ENCODE results near the gene TMEM120A.

The TMEM120A gene

GRCh38 chr7:75957021-75957736, 37.2 kb downstream of the TMEM120A start:
- TF ChIP-seq CTCF (IDR thresholded peaks at IDR 0.05; ENCODE audit: low read depth, low read length, missing control alignments) = no peak
- no peak for DNase-seq (ENCODE audit: extremely low read depth, low read depth)
- H3K4me3 ChIP-seq (replicated peaks; ENCODE audit: low read depth, low read length) = no peak overlapping the region

- no peak overlapping the region for H3K4me3 ChIP-seq (replicated peaks; ENCODE audit: low read depth, low read length)
- DNase-seq (ENCODE audit: extremely low read depth, low read depth) = no peak
- TF ChIP-seq CTCF (IDR thresholded peaks at IDR 0.05; ENCODE audit: low read depth, low read length, missing control alignments) = no peak
Observed at GRCh38 chr7:75955331-75955955, 39.0 kb downstream of the TMEM120A start.

- no peak for DNase-seq (ENCODE audit: extremely low read depth, low read depth)
- no peak for TF ChIP-seq CTCF (IDR thresholded peaks at IDR 0.05; ENCODE audit: low read depth, low read length, missing control alignments)
- no peak overlapping the region for H3K4me3 ChIP-seq (replicated peaks; ENCODE audit: low read depth, low read length)
Observed at GRCh38 chr7:75953931-75954330, 40.5 kb downstream of the TMEM120A start.

GRCh38 chr7:75953431-75953830, 41.0 kb downstream of the TMEM120A start:
- no peak for DNase-seq (ENCODE audit: extremely low read depth, low read depth)
- H3K4me3 ChIP-seq (replicated peaks; ENCODE audit: low read depth, low read length) = no peak overlapping the region
- no peak for TF ChIP-seq CTCF (IDR thresholded peaks at IDR 0.05; ENCODE audit: low read depth, low read length, missing control alignments)

GRCh38 chr7:75951506-75951905, 42.9 kb downstream of the TMEM120A start:
- no peak for TF ChIP-seq CTCF (IDR thresholded peaks at IDR 0.05; ENCODE audit: low read depth, low read length, missing control alignments)

GRCh38 chr7:75950111-75950681, 44.2 kb downstream of the TMEM120A start:
- TF ChIP-seq CTCF (IDR thresholded peaks at IDR 0.05; ENCODE audit: low read depth, low read length, missing control alignments) = no peak
- H3K4me3 ChIP-seq (replicated peaks; ENCODE audit: low read depth, low read length) = no peak overlapping the region
- no peak for DNase-seq (ENCODE audit: extremely low read depth, low read depth)

More at GRCh38 chr7:75951506-75951905, 42.9 kb downstream of the TMEM120A start:
- no peak for DNase-seq (ENCODE audit: extremely low read depth, low read depth)
- H3K4me3 ChIP-seq (replicated peaks; ENCODE audit: low read depth, low read length) = no peak overlapping the region
